Muscle layer of duodenum (tissue), 2 donors: ENCODE measurements around the gene ITPKB.

Experiments
- H3K27ac ChIP-seq: one replicate; pipeline ENCODE4 v1.7.0; 2013; ENCODE audit warnings: mild to moderate bottlenecking, low read length
- H3K27me3 ChIP-seq: one replicate; pipeline ENCODE4 v1.7.0; 2013; ENCODE audit warnings: low read depth, mild to moderate bottlenecking, control low read depth, low read length
- H3K36me3 ChIP-seq, 2 donors: one replicate each; pipeline ENCODE4 v1.7.0; 2013; ENCODE audit warnings: low read length in 2 of 2, control low read depth in 1 of 2, mild to moderate bottlenecking in 1 of 2; ENCODE audit not compliant: insufficient read depth in 2 of 2, control insufficient read depth in 1 of 2
- H3K4me1 ChIP-seq, 2 donors: one replicate each; pipeline ENCODE4 v1.7.0; 2013; ENCODE audit warnings: low read length in 2 of 2, mild to moderate bottlenecking in 2 of 2, control low read depth in 1 of 2, moderate library complexity in 1 of 2; ENCODE audit not compliant: insufficient read depth in 2 of 2, control insufficient read depth in 1 of 2
- H3K4me3 ChIP-seq, 2 donors: one replicate each; pipeline ENCODE4 v1.7.0; 2013; ENCODE audit warnings: low read length in 2 of 2, low read depth in 1 of 2, mild to moderate bottlenecking in 1 of 2
- H3K9me3 ChIP-seq, 2 donors: one replicate each; pipeline ENCODE4 v1.7.0; 2013; ENCODE audit warnings: low read length in 2 of 2, control low read depth in 1 of 2, mild to moderate bottlenecking in 1 of 2; ENCODE audit not compliant: control insufficient read depth in 1 of 2
- donor health status: healthy.

The ITPKB gene

DNA sequence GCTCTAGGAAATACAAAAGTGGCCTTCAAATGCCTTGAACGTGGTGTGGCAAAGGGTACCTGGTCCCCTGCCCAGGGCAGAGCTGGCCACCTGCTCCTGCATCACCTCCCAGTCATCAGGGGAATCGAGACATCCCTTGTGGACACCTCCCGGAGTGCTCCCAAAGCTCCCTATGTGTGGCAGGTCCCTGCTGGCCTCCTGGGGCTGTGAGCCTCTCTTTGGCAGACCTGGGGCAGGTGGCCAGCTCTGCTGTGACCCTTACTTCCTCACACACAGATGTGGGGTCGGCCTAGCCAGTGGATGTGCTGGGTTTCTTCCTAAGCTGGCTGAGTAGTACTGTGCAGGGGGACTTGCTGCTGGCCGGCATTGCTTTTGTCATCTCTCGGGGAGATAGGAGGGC, 86.5 kb downstream of the ITPKB start:
- H3K27me3 ChIP-seq = no peaks in the 10 kb centered on the region
- no peaks in the 10 kb centered on the region for H3K9me3 ChIP-seq
- H3K27ac ChIP-seq = no peak overlapping the region
- H3K4me1 ChIP-seq = peaks cover 31 to 54% of the 10 kb centered on the region in 2 donors
- H3K4me3 ChIP-seq = no peak overlapping the region
- H3K36me3 ChIP-seq = peaks cover 9 to 11% of the 10 kb centered on the region in 2 donors

DNA sequence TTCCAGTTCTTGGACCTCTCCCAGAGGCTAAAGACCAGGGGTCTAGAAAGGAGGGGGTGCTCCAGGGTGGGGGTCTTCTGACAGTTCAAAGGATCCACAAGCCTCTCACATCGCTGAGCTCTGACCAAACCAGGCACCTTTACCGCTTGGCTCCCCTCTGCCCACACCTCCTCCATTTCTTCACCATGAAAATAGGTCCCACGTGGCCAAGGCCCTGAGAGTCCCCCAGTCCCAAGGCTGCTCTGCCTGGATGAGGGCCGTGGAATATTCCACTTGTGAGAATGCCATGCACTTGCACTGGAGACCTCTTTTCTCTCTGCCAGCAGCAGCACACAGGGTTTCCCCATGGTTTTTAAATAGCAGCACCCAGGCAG, 87.4 kb downstream of the ITPKB start:
- no peak overlapping the region for H3K27ac ChIP-seq
- peaks cover 18 to 20% of the 10 kb centered on the region in 2 donors for H3K36me3 ChIP-seq
- no peaks in the 10 kb centered on the region for H3K9me3 ChIP-seq
- no peaks in the 10 kb centered on the region for H3K27me3 ChIP-seq
- no peak overlapping the region for H3K4me3 ChIP-seq
- H3K4me1 ChIP-seq = peaks cover 22 to 53% of the 10 kb centered on the region in 2 donors

DNA sequence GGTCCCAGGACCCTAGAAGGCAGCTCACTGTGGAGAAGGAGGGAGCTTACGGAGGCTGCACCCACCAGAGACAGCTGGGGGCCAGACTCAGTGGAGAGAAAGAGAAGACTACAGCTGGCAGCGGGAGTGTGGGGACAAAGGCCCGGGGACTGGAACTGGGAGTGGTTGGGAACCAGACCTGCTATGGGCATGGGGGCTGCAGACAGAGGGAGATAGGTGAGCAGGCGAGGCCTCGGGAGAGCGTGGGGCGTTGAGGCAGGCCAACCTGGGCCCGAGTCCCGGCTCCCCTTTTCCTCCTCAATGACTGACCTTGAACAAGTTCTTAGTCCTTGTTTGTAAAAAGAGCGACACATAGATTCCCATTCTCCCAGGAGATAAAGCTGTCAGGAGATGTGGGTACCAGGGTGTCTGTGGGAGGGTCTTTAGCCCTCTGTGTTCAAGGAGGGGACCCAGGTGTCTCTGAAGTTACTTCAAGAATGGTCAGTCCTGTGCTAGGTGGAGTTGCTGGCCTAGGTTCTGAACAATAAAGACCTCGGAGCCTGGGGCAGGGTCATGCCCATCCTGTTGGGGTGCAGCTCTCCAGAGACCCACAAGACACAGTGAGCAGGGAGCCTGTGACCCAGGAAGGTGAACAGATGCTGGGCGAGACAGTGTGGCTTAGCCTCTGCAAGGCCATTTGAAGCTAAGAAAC, 87.9 kb downstream of the ITPKB start:
- Histone ChIP-seq H3K9me3 (no peaks in the 10 kb centered on the region), H3K27ac (no peak overlapping the region), H3K36me3 (peaks cover 20 to 25% of the 10 kb centered on the region in 2 donors), H3K4me1 (peaks cover 17 to 53% of the 10 kb centered on the region in 2 donors), H3K4me3 (no peak overlapping the region), H3K27me3 (no peaks in the 10 kb centered on the region)

DNA sequence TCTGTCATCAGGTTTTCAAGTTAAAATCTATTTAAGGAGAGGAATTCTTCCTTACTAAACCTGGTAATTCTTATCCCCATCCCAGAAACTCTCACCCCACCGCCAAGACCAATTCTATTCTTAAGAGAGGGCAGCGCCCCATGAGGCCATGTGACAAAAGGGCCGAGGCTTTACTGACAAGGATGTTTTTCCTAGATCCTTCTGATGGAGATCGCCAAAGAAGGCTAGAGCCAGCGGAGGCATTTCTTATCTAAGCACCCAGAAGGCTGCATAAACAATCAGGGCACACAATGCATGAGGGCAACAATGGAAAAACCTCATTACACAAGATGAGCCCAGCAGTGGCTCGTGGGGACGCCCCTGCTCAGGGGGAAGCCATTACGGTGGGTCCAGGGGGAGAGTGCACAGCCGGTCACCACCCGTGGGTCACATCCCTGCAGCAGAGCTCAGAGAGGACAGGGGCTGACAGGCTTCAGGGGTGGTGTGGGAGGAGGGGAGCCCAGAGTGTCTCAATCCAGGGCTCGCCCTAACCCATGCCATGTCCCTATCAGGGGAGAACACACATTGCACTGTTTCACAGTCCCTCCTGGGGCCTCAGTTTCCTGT, 88.7 kb downstream of the ITPKB start:
- peaks cover 14 to 53% of the 10 kb centered on the region in 2 donors for H3K4me1 ChIP-seq
- H3K9me3 ChIP-seq = no peaks in the 10 kb centered on the region
- H3K27me3 ChIP-seq = no peaks in the 10 kb centered on the region
- peaks cover 20 to 28% of the 10 kb centered on the region in 2 donors for H3K36me3 ChIP-seq
- H3K27ac ChIP-seq = no peak overlapping the region
- H3K4me3 ChIP-seq = no peak overlapping the region

DNA sequence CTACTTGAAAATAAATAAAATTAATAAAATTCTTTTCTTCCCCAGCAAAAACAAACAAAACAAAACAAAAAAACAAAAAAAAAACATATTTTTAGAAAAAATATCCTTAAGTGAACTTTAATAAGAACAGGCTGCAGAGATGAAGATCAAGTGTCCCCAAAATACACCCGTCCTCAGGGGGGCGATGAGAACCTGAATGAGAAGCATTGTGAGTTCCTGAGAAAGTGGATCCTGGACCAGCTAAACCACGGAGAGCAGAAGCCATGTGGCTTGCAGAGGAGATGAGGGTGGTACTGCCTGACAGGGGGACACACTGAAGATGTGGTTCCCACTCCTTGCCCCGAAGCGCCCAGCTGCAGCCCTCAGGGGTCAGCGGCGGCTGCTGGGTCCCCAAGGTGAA, 89.3 kb downstream of the ITPKB start:
- Histone ChIP-seq H3K9me3 (no peaks in the 10 kb centered on the region), H3K27me3 (no peaks in the 10 kb centered on the region), H3K27ac (no peak overlapping the region), H3K4me1 (peaks cover 11 to 53% of the 10 kb centered on the region in 2 donors), H3K36me3 (peaks cover 20 to 28% of the 10 kb centered on the region in 2 donors), H3K4me3 (no peak overlapping the region)

DNA sequence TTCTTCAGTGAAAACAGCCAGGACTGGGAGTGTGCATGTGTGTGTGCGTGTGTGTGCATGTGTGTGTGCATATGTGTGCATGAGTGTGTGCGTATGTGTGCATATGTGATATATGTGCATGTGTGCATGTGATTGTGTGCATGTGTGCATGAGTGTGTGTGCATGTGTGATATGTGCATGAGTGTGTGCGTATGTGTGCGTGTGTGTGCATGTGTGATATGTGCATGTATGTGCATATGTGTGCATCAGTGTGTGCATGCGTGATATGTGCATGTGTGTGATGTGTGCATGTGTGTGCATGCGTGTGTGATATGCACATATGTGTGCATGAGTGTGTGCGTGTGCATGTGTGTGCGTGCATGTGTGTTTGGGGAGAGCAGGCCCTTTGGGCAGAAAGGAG, 89.8 kb downstream of the ITPKB start:
- no peaks in the 10 kb centered on the region for H3K9me3 ChIP-seq
- peaks cover 20 to 28% of the 10 kb centered on the region in 2 donors for H3K36me3 ChIP-seq
- no peak overlapping the region for H3K4me3 ChIP-seq
- no peaks in the 10 kb centered on the region for H3K27me3 ChIP-seq
- H3K27ac ChIP-seq = no peak overlapping the region
- H3K4me1 ChIP-seq = peaks cover 13 to 53% of the 10 kb centered on the region in 2 donors

DNA sequence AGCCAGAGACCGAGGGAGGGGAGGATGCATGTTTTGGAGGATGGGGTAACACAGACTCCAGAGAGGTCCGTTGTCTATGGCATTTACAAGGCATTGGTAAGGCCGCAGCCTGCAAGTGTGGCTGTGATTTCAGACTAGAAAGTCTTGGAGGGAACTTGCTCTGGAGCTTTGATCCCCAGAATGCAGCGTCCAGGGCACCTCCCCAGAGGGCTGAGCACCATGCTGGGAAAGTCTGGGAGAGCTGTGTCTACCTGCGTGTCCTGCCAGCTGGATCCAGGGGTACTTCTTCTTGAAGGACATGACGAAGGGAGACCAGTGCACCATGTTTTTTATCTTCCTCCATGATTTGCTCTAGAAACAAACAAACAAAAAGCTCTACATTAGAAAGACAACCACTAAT, 90.7 kb downstream of the ITPKB start:
- H3K4me3 ChIP-seq = no peak overlapping the region
- H3K9me3 ChIP-seq = no peaks in the 10 kb centered on the region
- no peaks in the 10 kb centered on the region for H3K27me3 ChIP-seq
- no peak overlapping the region for H3K27ac ChIP-seq
- peaks cover 13 to 54% of the 10 kb centered on the region in 2 donors for H3K4me1 ChIP-seq
- H3K36me3 ChIP-seq = peaks cover 20 to 28% of the 10 kb centered on the region in 2 donors

DNA sequence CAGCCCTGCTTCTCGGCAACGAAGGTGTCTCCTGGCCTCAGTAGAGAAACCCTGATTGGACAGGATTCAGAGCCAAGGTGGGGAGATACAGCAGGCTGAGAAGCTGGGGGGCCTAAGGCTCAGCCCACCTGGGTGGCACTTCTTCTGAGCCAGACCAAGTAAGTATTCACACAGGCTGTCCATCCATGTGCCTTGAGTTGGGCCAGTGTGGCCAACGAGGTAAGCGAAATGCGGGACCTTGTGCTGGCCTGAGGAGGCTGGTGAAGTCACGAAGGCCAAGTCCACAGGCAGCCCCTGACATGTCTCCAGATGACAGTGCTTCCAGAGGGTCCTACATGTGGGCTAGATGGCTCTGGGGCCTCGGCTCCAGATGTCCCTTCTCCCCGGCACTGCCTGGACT, 91.4 kb downstream of the ITPKB start:
- Histone ChIP-seq H3K9me3 (no peaks in the 10 kb centered on the region), H3K4me1 (peaks cover 13 to 59% of the 10 kb centered on the region in 2 donors), H3K36me3 (peaks cover 24 to 28% of the 10 kb centered on the region in 2 donors), H3K27ac (no peak overlapping the region), H3K4me3 (no peak overlapping the region), H3K27me3 (no peaks in the 10 kb centered on the region)

DNA sequence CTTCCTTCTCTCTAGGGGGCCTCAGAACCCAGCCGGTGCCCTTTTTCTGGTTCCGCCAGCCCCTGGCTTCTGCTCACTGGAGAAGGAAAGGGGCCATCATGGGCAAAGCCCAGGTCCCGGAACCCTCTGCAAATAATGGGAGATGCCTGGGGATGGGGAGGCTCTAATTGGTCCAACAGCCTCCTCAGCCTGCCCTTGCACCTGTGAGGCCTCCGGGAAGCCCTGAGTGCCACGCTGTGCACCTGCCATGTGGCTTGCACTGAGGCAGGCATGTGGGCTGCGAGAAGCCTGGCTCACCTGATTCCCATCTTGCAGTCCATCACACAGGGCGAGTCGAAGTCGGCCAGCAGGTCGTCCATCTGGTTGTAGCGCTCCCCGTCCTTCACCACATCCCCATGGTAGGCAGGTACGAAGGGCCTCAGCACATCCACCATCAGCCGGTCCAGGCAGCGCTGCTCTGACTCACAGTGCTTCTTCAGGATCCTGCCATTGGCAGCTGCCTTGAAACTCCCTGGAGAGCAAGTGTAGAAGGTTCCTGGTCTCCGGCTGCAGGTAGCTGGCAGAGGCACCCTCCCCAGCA, 92.1 kb downstream of the ITPKB start:
- Histone ChIP-seq H3K27me3 (no peaks in the 10 kb centered on the region), H3K36me3 (peaks cover 28 to 29% of the 10 kb centered on the region in 2 donors), H3K27ac (peak overlapping the region; percentile 5), H3K9me3 (no peaks in the 10 kb centered on the region), H3K4me3 (no peak overlapping the region), H3K4me1 (peaks cover 13 to 65% of the 10 kb centered on the region in 2 donors)

DNA sequence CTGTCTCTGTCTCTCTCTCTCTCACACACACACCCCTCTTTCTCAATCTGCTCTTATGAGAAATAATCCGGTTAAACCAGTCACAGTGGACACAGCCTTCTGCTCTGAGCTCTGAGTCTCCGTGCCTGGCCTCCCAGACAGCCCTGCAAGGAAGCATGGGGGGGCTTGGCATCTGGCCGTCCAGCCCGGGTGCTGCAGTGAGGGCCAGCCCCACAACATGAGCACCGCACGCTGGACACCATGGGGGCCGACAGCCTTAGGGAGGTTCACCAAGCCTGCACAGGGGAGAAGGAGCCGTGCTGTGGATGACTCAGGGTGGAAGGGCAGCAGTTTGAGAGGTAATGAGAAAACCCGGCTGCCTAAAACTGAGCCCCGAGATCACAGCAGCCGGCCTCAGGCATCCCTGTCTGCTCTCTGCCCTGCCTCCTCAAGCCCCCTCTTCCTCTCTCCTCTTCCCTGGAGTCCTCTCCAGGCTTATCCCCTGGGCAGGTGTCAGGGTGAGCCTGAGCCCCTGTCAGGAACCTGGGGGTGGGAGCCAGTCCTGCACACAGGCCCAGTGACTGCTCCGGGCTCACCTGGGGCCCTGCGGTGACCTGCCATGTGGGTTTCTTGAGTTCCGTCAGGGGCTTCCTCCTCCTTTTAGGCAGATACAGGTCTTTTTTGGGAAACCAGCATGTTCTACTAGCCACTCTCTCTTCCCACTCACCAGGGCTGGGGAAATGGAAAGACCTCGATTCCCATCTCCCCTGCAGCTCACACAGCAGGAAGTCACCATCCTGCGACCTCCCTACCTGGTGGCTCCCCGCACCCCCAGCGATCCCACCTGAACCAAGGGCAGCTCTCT, 92.8 kb downstream of the ITPKB start:
- Histone ChIP-seq H3K27ac (peak overlapping the region; percentile 35), H3K36me3 (peaks cover 28 to 36% of the 10 kb centered on the region in 2 donors), H3K27me3 (no peaks in the 10 kb centered on the region), H3K4me3 (no peak overlapping the region), H3K4me1 (peaks cover 13 to 71% of the 10 kb centered on the region in 2 donors), H3K9me3 (no peaks in the 10 kb centered on the region)
